ENCODE results near the gene GALR1.

Gene GALR1

DNA sequence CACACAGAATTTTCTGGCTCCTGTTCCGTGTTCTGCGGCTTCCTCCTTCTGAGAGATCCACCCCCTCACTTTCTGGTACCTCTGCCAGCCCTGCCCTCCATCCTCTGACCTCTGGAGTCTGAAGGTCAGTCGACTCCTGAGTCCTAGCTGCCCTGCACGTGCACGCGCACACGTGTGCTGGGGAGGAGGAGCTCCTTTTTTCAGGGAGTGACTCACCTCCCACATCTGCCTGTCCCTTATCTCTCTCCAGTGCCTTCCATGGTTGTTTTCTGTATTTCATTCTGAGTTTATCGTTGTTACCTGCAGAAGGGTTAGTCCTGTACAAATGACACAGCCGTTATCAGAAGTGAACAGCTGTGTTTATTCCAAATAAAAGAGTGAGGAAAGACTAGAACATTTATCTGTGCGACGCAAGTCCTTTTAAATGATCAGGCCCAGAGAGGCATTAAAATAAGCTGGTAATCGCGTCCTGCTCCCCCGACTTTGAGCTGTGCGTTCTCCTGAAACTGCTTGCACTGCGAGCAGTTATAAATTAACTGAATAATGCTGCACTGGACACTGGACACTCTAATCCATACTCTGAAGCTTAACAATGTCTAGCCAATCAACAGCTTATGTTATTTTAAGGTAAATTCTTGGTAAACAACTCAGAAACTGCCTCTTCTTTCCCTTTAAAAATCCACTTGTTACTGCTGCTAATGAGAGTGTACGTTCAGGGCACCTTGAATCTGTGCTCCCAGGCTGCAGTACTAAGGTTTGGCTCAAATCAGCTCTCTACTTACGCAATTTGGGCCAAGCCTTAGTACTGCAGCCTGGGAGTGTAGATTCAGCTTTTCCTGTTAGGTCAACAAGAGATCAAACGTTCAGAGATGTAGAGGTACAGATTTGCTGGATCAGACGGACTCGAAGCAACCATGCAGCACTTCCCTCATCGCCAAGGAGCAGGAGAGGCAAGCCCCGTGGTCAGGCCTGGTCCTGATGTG, 72.5 kb downstream of the GALR1 start:
- TF ChIP-seq POLR2AphosphoS5 (IDR thresholded peaks at IDR 0.05; ENCODE audit: low read depth) (no peak), GABPA (IDR thresholded peaks at IDR 0.05; ENCODE audit: low read depth) (no peak), SPI1 (IDR thresholded peaks at IDR 0.05; ENCODE audit: borderline replicate concordance, low read depth) (no peak)
- TF ChIP-seq, protein P1, sequence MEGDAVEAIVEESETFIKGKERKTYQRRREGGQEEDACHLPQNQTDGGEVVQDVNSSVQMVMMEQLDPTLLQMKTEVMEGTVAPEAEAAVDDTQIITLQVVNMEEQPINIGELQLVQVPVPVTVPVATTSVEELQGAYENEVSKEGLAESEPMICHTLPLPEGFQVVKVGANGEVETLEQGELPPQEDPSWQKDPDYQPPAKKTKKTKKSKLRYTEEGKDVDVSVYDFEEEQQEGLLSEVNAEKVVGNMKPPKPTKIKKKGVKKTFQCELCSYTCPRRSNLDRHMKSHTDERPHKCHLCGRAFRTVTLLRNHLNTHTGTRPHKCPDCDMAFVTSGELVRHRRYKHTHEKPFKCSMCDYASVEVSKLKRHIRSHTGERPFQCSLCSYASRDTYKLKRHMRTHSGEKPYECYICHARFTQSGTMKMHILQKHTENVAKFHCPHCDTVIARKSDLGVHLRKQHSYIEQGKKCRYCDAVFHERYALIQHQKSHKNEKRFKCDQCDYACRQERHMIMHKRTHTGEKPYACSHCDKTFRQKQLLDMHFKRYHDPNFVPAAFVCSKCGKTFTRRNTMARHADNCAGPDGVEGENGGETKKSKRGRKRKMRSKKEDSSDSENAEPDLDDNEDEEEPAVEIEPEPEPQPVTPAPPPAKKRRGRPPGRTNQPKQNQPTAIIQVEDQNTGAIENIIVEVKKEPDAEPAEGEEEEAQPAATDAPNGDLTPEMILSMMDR (IDR thresholded peaks at IDR 0.05; ENCODE audit: insufficient read depth, low read length) = no peak
- TF ChIP-seq, protein P2, sequence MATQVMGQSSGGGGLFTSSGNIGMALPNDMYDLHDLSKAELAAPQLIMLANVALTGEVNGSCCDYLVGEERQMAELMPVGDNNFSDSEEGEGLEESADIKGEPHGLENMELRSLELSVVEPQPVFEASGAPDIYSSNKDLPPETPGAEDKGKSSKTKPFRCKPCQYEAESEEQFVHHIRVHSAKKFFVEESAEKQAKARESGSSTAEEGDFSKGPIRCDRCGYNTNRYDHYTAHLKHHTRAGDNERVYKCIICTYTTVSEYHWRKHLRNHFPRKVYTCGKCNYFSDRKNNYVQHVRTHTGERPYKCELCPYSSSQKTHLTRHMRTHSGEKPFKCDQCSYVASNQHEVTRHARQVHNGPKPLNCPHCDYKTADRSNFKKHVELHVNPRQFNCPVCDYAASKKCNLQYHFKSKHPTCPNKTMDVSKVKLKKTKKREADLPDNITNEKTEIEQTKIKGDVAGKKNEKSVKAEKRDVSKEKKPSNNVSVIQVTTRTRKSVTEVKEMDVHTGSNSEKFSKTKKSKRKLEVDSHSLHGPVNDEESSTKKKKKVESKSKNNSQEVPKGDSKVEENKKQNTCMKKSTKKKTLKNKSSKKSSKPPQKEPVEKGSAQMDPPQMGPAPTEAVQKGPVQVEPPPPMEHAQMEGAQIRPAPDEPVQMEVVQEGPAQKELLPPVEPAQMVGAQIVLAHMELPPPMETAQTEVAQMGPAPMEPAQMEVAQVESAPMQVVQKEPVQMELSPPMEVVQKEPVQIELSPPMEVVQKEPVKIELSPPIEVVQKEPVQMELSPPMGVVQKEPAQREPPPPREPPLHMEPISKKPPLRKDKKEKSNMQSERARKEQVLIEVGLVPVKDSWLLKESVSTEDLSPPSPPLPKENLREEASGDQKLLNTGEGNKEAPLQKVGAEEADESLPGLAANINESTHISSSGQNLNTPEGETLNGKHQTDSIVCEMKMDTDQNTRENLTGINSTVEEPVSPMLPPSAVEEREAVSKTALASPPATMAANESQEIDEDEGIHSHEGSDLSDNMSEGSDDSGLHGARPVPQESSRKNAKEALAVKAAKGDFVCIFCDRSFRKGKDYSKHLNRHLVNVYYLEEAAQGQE (IDR thresholded peaks at IDR 0.05; ENCODE audit: insufficient replicate concordance, low read depth) = no peak
- Histone ChIP-seq H3K4me3 (replicated peaks; ENCODE audit: insufficient read depth, low read length) (no peak overlapping the region), H3K27me3 (ENCODE audit: insufficient read depth, poor library complexity, severe bottlenecking) (peaks cover 5% of the 10 kb centered on the region), H3K27ac (replicated peaks) (no peak overlapping the region)
- DNase-seq (ENCODE audit: low read depth in 1 of 2, low spot score in 1 of 2) = no peak

DNA sequence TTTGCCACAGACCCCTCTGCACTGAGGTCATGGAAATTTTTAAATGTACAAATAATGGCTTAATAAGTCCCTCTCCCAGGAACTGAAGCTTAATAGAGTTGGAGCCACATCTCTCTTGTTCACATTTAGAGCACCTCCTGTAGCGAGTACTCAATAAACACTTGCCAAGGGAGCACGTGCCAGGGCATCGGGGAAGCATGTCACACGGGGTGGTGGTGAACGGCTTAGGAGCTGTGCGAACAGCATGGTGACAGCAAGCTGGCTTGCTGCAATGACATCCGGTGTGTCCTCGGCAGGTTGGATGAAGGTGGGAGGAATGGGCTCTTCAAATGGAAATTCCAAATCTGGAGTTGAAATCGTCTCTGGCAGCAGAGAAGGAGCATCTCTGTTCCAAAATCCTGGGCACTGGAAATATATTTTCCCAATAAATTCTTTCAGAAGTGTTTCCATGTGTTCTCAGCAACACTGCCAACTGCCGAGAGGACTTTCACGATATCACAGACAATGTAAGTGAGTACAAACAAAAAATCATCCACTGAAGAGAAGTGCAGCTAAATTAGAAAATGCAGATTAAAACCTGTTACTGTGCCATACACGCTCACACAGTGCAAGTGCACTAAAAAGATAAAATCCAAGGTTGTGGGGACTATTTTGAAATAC, 74.1 kb downstream of the GALR1 start:
- DNase-seq (ENCODE audit: low read depth in 1 of 2, low spot score in 1 of 2) = no peak
- H3K27me3 ChIP-seq (ENCODE audit: insufficient read depth, poor library complexity, severe bottlenecking) = peaks cover 5% of the 10 kb centered on the region
- no peak for TF ChIP-seq SPI1 (IDR thresholded peaks at IDR 0.05; ENCODE audit: borderline replicate concordance, low read depth)
- TF ChIP-seq, protein P1 (IDR thresholded peaks at IDR 0.05; ENCODE audit: insufficient read depth, low read length) = no peak
- TF ChIP-seq GABPA (IDR thresholded peaks at IDR 0.05; ENCODE audit: low read depth) = no peak
- no peak for TF ChIP-seq POLR2AphosphoS5 (IDR thresholded peaks at IDR 0.05; ENCODE audit: low read depth)
- TF ChIP-seq, protein P2 (IDR thresholded peaks at IDR 0.05; ENCODE audit: insufficient replicate concordance, low read depth) = no peak
- H3K27ac ChIP-seq (replicated peaks) = no peak overlapping the region
- H3K4me3 ChIP-seq (replicated peaks; ENCODE audit: insufficient read depth, low read length) = no peak overlapping the region
